DND-41 (cell line): ENCODE data around the gene SMG9.

Experiments used
- ATAC-seq: fragments of 200-7000 bp; cut with Tn5 transposase; 3 replicates; pipeline ENCODE4 v1.9.1; 2021; ENCODE audit warnings: low read depth; ENCODE audit not compliant: insufficient read depth
- DNase-seq: peaks from one replicate; pipeline ENCODE4 v3.0.0-alpha.2; 2020
- H2AFZ ChIP-seq: 2 replicates; pipeline ENCODE4 v1.6.0; 2012; ENCODE audit warnings: low read depth, low read length
- H3K27ac ChIP-seq: 2 replicates; pipeline ENCODE4 v1.5.1; 2012; ENCODE audit warnings: low read length, inconsistent platforms
- H3K27me3 ChIP-seq: fragments of 200-600 bp; sonication (generic); 2 replicates; pipeline ENCODE4 v1.6.0; 2012; ENCODE audit warnings: low read length, mild to moderate bottlenecking, inconsistent platforms; ENCODE audit not compliant: insufficient read depth, poor library complexity
- H3K36me3 ChIP-seq: 2 replicates; pipeline ENCODE4 v1.5.1; 2012; ENCODE audit warnings: low read length, inconsistent platforms; ENCODE audit not compliant: insufficient read depth
- H3K4me1 ChIP-seq: 2 replicates; pipeline ENCODE4 v1.5.1; 2012; ENCODE audit warnings: mild to moderate bottlenecking, low read length; ENCODE audit not compliant: insufficient read depth
- H3K4me2 ChIP-seq: 2 replicates; pipeline ENCODE4 v1.6.0; 2012; ENCODE audit warnings: mild to moderate bottlenecking, moderate library complexity, low read length, inconsistent platforms; ENCODE audit not compliant: insufficient read depth
- H3K4me3 ChIP-seq, 2 experiments: fragments of 200-600 bp in 1 of 2; shearing (Covaris generic) in 1 of 2; 2 replicates each; pipeline ENCODE4 v1.5.1; 2012 to 2016; ENCODE audit warnings: inconsistent platforms in 2 of 2, low read length in 2 of 2, mild to moderate bottlenecking in 2 of 2, low read depth in 1 of 2, moderate library complexity in 1 of 2
- H3K79me2 ChIP-seq: 2 replicates; pipeline ENCODE4 v1.6.0; 2012; ENCODE audit warnings: low read length, inconsistent platforms; ENCODE audit not compliant: insufficient read depth
- H3K9ac ChIP-seq: 2 replicates; pipeline ENCODE4 v1.6.0; 2012; ENCODE audit warnings: low read depth, mild to moderate bottlenecking, inconsistent platforms, low read length, moderate library complexity
- H3K9me3 ChIP-seq: 2 replicates; pipeline ENCODE4 v1.5.1; 2012; ENCODE audit warnings: low read length, moderate library complexity, mild to moderate bottlenecking, inconsistent platforms; ENCODE audit not compliant: insufficient read depth, severe bottlenecking
- H4K20me1 ChIP-seq: 2 replicates; pipeline ENCODE4 v1.6.0; 2012; ENCODE audit warnings: low read length; ENCODE audit not compliant: insufficient read depth
- EZH2 ChIP-seq: IDR thresholded peaks from 3 replicates; pipeline ENCODE4 v1.6.1; 2012; ENCODE audit warnings: borderline replicate concordance, low read depth, mild to moderate bottlenecking, moderate library complexity, low read length, inconsistent platforms; ENCODE audit not compliant: severe bottlenecking
- TF ChIP-seq, protein P1 (sequence below): IDR thresholded peaks from 2 replicates; pipeline ENCODE4 v1.5.1; 2012; ENCODE audit warnings: borderline replicate concordance, low read length, moderate library complexity, mild to moderate bottlenecking; ENCODE audit not compliant: poor library complexity, severe bottlenecking; ENCODE audit errors: extremely low read depth

The SMG9 gene

DNA sequence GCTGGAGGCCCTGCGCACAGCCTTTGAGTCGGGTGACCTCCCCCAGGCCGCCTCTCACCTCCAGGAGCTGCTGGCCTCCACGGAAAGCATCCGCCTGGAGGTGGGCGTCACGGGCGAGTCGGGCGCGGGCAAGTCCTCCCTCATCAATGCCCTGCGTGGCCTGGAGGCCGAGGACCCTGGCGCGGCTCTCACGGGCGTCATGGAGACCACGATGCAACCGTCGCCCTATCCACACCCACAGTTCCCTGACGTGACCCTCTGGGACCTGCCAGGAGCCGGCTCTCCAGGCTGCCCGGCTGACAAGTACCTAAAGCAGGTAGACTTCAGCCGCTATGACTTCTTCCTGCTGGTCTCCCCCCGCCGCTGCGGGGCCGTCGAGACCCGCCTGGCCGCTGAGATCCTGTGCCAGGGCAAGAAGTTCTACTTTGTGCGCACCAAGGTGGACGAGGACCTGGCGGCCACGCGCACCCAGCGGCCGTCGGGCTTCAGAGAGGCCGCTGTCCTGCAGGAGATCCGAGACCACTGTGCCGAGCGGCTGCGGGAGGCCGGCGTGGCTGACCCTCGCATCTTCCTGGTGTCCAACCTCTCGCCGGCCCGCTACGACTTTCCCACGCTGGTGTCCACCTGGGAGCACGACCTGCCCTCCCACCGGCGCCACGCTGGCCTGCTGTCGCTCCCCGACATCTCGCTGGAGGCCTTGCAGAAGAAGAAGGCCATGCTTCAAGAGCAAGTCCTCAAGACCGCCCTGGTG is 36.0 kb downstream of the SMG9 start:
- no peak overlapping the region for H2AFZ ChIP-seq
- no peak for ATAC-seq
- no peaks in the 10 kb centered on the region for H3K79me2 ChIP-seq
- H3K4me3 ChIP-seq = no peak overlapping the region
- no peaks in the 10 kb centered on the region for H3K36me3 ChIP-seq
- H3K27me3 ChIP-seq = no peaks in the 10 kb centered on the region
- H3K4me1 ChIP-seq = no peaks in the 10 kb centered on the region
- no peak for TF ChIP-seq EZH2
- TF ChIP-seq, protein P1, sequence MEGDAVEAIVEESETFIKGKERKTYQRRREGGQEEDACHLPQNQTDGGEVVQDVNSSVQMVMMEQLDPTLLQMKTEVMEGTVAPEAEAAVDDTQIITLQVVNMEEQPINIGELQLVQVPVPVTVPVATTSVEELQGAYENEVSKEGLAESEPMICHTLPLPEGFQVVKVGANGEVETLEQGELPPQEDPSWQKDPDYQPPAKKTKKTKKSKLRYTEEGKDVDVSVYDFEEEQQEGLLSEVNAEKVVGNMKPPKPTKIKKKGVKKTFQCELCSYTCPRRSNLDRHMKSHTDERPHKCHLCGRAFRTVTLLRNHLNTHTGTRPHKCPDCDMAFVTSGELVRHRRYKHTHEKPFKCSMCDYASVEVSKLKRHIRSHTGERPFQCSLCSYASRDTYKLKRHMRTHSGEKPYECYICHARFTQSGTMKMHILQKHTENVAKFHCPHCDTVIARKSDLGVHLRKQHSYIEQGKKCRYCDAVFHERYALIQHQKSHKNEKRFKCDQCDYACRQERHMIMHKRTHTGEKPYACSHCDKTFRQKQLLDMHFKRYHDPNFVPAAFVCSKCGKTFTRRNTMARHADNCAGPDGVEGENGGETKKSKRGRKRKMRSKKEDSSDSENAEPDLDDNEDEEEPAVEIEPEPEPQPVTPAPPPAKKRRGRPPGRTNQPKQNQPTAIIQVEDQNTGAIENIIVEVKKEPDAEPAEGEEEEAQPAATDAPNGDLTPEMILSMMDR = no peak
- no peaks in the 10 kb centered on the region; the same call in 1 of the 2 replicates for H4K20me1 ChIP-seq
- no peak overlapping the region for H3K9ac ChIP-seq
- no peaks in the 10 kb centered on the region for H3K9me3 ChIP-seq
- H3K4me2 ChIP-seq = no peak overlapping the region
- H3K27ac ChIP-seq = no peak overlapping the region
- no peak for DNase-seq

DNA sequence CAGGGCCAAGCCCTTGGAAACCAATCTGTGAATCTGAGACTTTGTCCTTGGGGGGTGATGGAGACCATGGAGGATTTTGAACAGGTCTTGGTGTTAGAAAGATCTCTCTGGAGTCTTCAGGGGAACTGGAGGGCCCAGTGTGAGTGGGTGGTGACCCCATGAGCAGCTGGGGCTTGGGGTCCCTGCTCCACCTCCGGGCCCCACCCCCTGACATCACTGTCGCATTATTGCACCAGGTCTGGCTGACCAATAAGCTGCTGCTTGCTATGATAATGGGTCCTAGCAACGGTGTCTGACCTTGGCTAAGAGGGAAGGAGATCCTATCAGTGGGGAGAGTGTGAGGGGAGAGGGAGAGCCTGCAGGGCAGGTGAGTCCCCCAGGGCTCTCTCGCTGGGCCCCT is 39.0 kb downstream of the SMG9 start, which contains the start of gene IRGC:
TSS of gene IRGC (plus strand) at position 301 of the 400 bp plus-strand sequence. CDS start 2,483 bp downstream, outside the sequence.
- TF ChIP-seq, protein P1 = no peak
- no peak within 1 kb of the TSS for H3K4me2 ChIP-seq
- no peak for DNase-seq
- H3K4me1 ChIP-seq = no peaks in the 10 kb centered on the region
- H3K27ac ChIP-seq = no peak within 1 kb of the TSS
- no peaks in the 10 kb centered on the region for H3K79me2 ChIP-seq
- no peak within 1 kb of the TSS for H3K4me3 ChIP-seq
- H3K9me3 ChIP-seq = no peaks in the 10 kb centered on the region
- no peaks in the 10 kb centered on the region for H3K36me3 ChIP-seq
- no peak within 1 kb of the TSS for H2AFZ ChIP-seq
- no peak for ATAC-seq
- no peak within 1 kb of the TSS for H3K9ac ChIP-seq
- no peaks in the 10 kb centered on the region for H3K27me3 ChIP-seq
- H4K20me1 ChIP-seq = no peaks in the 10 kb centered on the region; the same call in 1 of the 2 replicates

DNA sequence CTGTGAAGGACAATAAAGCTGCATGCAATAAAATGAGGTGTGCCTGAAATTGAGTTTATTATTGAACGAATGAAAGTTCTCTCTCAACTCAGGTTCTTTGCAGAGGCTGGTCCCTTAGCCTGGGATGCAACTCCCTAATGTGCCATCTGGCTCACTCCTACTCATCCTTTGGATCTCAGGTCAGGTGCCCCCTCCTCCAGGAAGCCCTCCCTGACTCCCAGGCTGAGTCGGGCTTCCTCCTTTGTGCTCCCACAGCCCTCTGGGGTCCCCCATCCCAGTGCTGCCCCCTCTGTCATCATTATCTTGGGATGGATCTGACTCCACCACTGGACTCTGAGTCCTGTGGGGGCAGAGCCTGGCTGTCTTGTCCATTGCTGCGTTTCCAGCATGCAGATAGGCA is 41.6 kb downstream of the SMG9 start:
- Histone ChIP-seq H3K9ac (no peak overlapping the region), H3K4me3 (no peak overlapping the region), H3K27ac (no peak overlapping the region), H4K20me1 (no peaks in the 10 kb centered on the region; the same call in 1 of the 2 replicates), H3K27me3 (no peaks in the 10 kb centered on the region), H3K79me2 (no peaks in the 10 kb centered on the region), H3K36me3 (no peaks in the 10 kb centered on the region), H3K9me3 (no peaks in the 10 kb centered on the region), H3K4me1 (no peaks in the 10 kb centered on the region), H2AFZ (no peak overlapping the region), H3K4me2 (no peak overlapping the region)
- ATAC-seq (no peak), DNase-seq (no peak)
- TF ChIP-seq, protein P1 = no peak
- TF ChIP-seq EZH2 = no peak
